ENCODE measurements around the gene LUC7L2.
A peak's percentile ranks its signal among the peaks of the same experiment; 100 is the strongest.
"Not testable (repeated sequence)": the region's sequence is repeated elsewhere in the genome, so short reads cannot be mapped to it uniquely, and the experiment has no call there.

The LUC7L2 gene

GRCh38 chr7:139396323-139396951 lies 36.7 kb downstream of the LUC7L2 start:
- TF ChIP-seq CTCF (IDR thresholded peaks at IDR 0.05; ENCODE audit: low read length, missing control alignments), result no peak
- no peak overlapping the region for H3K4me3 ChIP-seq (replicated peaks; ENCODE audit: low read depth, low read length)
- DNase-seq (ENCODE audit: low read depth), result peak; percentile 3

- DNase-seq (ENCODE audit: low read depth), result no peak
- no peak overlapping the region for H3K4me3 ChIP-seq (replicated peaks; ENCODE audit: low read depth, low read length)
- TF ChIP-seq CTCF (IDR thresholded peaks at IDR 0.05; ENCODE audit: low read length, missing control alignments), result no peak
Observed at GRCh38 chr7:139397192-139397591, 37.5 kb downstream of the LUC7L2 start.

- no peak overlapping the region for H3K4me3 ChIP-seq (replicated peaks; ENCODE audit: low read depth, low read length)
- no peak for DNase-seq (ENCODE audit: low read depth)
- no peak for TF ChIP-seq CTCF (IDR thresholded peaks at IDR 0.05; ENCODE audit: low read length, missing control alignments)
Observed at GRCh38 chr7:139403601-139404000, 43.9 kb downstream of the LUC7L2 start.

- DNase-seq (ENCODE audit: low read depth), result no peak
- no peak overlapping the region for H3K4me3 ChIP-seq (replicated peaks; ENCODE audit: low read depth, low read length)
- TF ChIP-seq CTCF (IDR thresholded peaks at IDR 0.05; ENCODE audit: low read length, missing control alignments), result no peak
Observed at GRCh38 chr7:139407555-139407954, 47.9 kb downstream of the LUC7L2 start.

GRCh38 chr7:139414743-139415402 lies 55.2 kb downstream of the LUC7L2 start:
- not testable (repeated sequence) for DNase-seq (ENCODE audit: low read depth); H3K4me3 ChIP-seq (replicated peaks; ENCODE audit: low read depth, low read length)

GRCh38 chr7:139416405-139416804 lies 56.7 kb downstream of the LUC7L2 start:
- TF ChIP-seq CTCF (IDR thresholded peaks at IDR 0.05; ENCODE audit: low read length, missing control alignments), result no peak
- no peak overlapping the region for H3K4me3 ChIP-seq (replicated peaks; ENCODE audit: low read depth, low read length)
- DNase-seq (ENCODE audit: low read depth), result no peak

GRCh38 chr7:139417478-139417877 lies 57.8 kb downstream of the LUC7L2 start:
- no peak overlapping the region for H3K4me3 ChIP-seq (replicated peaks; ENCODE audit: low read depth, low read length)
- DNase-seq (ENCODE audit: low read depth), result no peak
- no peak for TF ChIP-seq CTCF (IDR thresholded peaks at IDR 0.05; ENCODE audit: low read length, missing control alignments)

Measured in fibroblast of pulmonary artery (primary cell).